ENCODE results near the gene KCNIP4.

KCNIP4 gene

GRCh38 chr4:21327976-21328700 lies 620.4 kb downstream of the KCNIP4 start:
- DNase-seq: no peak

GRCh38 chr4:21320034-21320433 lies 628.5 kb downstream of the KCNIP4 start:
- no peak for DNase-seq

DNA sequence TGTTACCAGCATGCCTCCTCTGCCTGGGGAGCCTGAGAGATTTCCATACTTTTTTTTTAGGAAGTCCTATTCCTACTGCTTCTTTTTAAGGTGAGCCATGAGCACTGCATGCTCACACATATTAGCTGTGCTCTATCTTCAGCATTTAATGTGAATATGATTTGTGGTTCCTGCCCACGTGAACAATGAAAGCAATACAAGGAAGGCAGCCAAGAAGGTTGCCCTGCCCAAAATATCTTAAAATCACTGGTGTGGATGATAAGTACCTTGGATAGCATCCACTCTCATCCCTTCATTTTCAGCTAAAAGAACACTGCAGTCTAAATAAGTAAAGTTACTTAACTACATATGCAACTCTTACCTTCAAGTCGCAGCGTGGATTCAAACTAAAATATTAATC lies 640.9 kb downstream of the KCNIP4 start:
- no peak for DNase-seq

- no peak for DNase-seq
These were observed 644.1 kb downstream of the KCNIP4 start for GRCh38 chr4:21304540-21304887.

- DNase-seq: no peak
These were observed 658.0 kb downstream of the KCNIP4 start for GRCh38 chr4:21290562-21290961.

DNA sequence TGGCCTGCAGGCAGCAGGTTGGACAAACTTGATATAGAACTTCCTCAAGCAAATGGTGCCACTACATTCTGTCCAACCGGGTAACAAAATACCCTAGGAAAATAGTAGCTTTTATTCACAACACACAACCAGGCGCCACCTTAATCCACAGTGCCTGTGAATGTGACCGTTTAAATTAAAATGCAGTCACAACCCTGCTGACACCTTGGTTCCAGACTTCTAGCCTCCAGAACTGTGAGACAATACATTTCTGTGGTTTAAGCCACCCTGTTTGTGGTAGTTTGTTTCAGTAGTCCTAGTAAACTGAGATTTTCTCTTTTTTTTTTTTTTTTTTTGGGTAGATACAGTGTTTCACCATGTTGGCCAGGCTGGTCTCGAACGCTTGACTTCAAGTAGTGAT lies 672.5 kb downstream of the KCNIP4 start:
- no peak for DNase-seq

DNA sequence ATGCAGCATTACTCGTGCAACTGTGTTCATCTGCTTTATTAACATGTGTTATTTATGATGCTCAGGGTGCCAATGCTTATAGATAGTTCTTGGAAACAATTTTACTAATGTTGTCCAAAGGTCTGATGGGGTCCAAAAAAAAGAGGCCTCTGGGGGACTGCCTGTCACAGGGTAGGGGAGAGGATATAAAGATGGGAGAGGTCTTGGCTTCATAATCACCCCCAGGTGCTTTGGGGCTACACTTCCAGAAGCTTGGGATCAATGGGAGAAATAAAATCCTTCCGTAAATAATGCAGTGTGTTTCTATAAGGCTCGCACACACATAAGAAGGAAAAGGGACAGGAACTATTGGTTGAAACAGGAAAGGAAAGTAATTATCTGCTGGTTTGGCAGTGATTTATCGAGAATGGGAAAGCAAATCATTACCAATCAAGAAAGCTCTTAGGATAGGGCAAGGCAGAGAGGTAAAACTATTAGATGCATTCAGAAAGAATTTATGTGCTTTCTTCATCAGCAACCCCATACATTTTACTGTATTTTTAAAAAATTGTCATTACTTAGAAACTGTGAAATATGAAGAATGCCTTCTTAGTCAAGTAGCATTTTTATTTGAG lies 677.0 kb downstream of the KCNIP4 start:
- DNase-seq: no peak

DNA sequence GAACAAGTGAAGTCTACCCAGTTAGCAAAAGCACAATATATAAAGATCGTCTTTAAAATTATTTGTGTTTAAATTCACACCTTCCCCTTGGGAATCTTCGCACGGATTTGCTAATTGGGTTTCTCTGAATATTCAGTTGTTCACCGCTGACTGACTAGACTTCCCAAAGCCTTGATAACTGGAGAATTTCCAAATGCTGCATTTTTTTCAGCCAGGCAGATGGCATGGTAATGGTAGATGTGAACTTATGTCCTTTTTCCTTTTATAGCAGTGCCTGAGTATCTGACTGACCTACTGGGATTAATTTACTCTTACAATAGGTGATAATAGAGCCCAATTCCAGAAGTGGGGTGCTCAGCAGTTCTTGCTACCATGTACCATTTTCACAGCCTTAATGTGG lies 700.2 kb downstream of the KCNIP4 start:
- no peak for DNase-seq

GRCh38 chr4:21242163-21242562 lies 706.4 kb downstream of the KCNIP4 start:
- no peak for DNase-seq

- no peak for DNase-seq
These were observed 721.7 kb downstream of the KCNIP4 start for GRCh38 chr4:21226637-21227538.

DNA sequence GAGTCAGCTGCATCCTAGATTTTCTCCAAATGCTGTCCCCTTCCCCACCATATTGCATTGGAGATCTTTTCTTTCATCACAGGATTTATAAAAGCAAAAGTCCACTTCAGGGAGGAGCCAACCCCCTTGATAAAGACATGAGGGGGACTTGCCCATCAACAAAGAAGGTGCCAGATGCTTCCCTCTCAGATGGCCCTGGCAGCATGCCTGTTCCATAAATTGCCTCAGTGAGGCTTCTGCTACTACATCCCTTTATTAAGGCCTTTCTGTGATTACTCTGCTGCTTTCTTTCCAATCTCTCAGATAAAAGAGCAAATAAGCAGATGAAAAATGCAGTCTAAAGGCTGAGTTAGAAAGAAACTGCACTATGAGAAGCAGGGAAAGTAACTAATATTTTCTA lies 736.7 kb downstream of the KCNIP4 start:
- DNase-seq: no peak

- DNase-seq: no peak
These were observed 738.7 kb downstream of the KCNIP4 start for GRCh38 chr4:21209860-21210259.

- no peak for DNase-seq
These were observed 742.6 kb downstream of the KCNIP4 start for GRCh38 chr4:21205821-21206531.

DNA sequence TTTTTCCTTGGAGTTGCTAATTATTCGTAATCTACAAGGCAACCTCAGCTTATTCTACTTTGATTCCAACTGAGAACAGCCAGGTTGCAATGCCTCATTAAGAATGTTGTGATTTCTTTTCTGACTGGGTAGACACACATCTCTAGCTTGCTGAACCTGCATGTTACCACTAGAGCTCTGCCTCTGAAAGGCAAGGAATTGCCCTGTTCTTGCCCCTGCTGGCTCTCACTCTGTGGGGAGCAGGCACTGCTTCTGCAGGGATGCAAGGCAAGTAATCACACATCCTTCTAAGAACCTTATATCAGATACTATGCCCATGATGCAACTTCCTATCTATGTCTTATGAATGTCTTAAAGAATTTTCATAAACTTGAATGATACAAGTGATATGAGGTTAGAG lies 745.2 kb downstream of the KCNIP4 start:
- no peak for DNase-seq

GRCh38 chr4:21202959-21203358 lies 745.6 kb downstream of the KCNIP4 start:
- no peak for DNase-seq

- DNase-seq: no peak
These were observed 749.9 kb downstream of the KCNIP4 start for GRCh38 chr4:21198683-21199082.

DNA sequence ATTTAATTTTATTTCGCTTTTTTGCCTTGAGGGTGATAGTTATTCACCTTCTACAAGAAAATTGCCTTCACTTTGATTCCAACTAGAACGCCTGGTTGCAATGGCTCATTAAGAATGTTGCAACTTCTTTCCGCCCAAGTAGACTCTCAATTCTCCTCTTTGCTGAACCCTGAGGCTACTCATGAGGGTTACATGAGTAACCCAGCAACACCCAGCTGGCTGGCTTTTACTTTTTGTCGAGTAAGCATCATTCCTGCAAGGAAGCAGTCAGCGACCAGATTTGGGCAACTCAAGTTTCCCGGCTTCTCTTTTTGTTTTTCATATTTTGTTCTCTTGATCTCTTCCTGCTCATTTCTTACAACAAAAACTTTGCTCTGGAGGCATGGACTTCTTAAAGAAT lies 752.9 kb downstream of the KCNIP4 start:
- no peak for DNase-seq

GRCh38 chr4:21192367-21192766 lies 756.2 kb downstream of the KCNIP4 start:
- no peak for DNase-seq

- no peak for DNase-seq
These were observed 757.3 kb downstream of the KCNIP4 start for GRCh38 chr4:21191317-21191716.

DNA sequence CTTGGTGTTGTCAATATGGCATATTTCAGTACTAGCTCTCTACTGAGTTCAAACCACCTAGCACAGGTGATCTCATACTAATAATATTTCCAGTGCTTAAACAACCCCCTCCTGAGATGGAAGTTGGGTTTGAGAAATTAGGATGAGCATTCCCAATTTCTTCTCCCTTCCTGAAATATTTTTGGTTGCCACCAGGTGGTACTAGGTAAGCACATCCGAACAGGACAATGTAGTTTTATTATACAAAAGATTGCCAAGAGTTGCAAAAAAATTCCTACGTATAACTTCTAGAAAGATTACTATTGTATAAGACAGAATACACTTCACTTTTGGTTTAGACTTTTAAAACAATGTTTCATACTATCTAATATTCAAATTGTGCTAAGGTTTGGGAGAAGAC lies 763.8 kb downstream of the KCNIP4 start:
- no peak for DNase-seq

- DNase-seq: no peak
These were observed 766.9 kb downstream of the KCNIP4 start for GRCh38 chr4:21181716-21182115.

GRCh38 chr4:21177871-21178270 lies 770.7 kb downstream of the KCNIP4 start:
- DNase-seq: no peak

- no peak for DNase-seq
These were observed 771.5 kb downstream of the KCNIP4 start for GRCh38 chr4:21177092-21177491.

Measured in effector CD4-positive, alpha-beta T cell (primary cell).